HEK293T (cell line): ENCODE data around the gene TBC1D1.

Source experiments
- CTCF ChIA-PET: fragments of 350-600 bp; formaldehyde crosslinking; extraction: SDS; loops from one replicate; lab custom pipeline; 2021; ENCODE audit warnings: antibody characterized with exemption, inconsistent platforms; lab: Yijun Ruan, JAX
- POLR2A ChIA-PET: fragments of 350-600 bp; formaldehyde crosslinking; extraction: SDS; loops from one replicate; lab custom pipeline; 2020; ENCODE audit warnings: antibody characterized with exemption, inconsistent platforms; lab: Yijun Ruan, JAX
- DNase-seq: peaks from one replicate; pipeline ENCODE4 v3.0.0; 2012; ENCODE audit warnings: mixed read lengths; ENCODE audit errors: extremely low spot score
- ARNT ChIP-seq: fragments of 450-650 bp; IDR thresholded peaks from 2 replicates; pipeline ENCODE4 v1.6.1; 2017; ENCODE audit warnings: mild to moderate bottlenecking
- BHLHE40 ChIP-seq: fragments of 450-650 bp; IDR thresholded peaks from 2 replicates; pipeline ENCODE4 v1.6.1; 2016; ENCODE audit warnings: mild to moderate bottlenecking, moderate library complexity, borderline replicate concordance
- CTBP1 ChIP-seq: fragments of 450-650 bp; IDR thresholded peaks from 2 replicates; pipeline ENCODE4 v1.6.1; 2016; ENCODE audit warnings: borderline replicate concordance
- ELF4 ChIP-seq: fragments of 450-650 bp; IDR thresholded peaks from 2 replicates; pipeline ENCODE4 v1.6.1; 2017; ENCODE audit warnings: antibody characterized with exemption
- FOXA1 ChIP-seq: fragments of 450-650 bp; IDR thresholded peaks from 2 replicates; pipeline ENCODE4 v1.6.1; 2016; ENCODE audit warnings: mild to moderate bottlenecking
- FOXK2 ChIP-seq: fragments of 450-650 bp; IDR thresholded peaks from 2 replicates; pipeline ENCODE4 v1.6.1; 2016; ENCODE audit warnings: mild to moderate bottlenecking
- FOXM1 ChIP-seq: fragments of 450-650 bp; IDR thresholded peaks from 2 replicates; pipeline ENCODE4 v1.6.1; 2017; ENCODE audit warnings: mild to moderate bottlenecking, borderline replicate concordance
- HDGF ChIP-seq: fragments of 450-650 bp; IDR thresholded peaks from 2 replicates; pipeline ENCODE4 v1.6.1; 2017; ENCODE audit warnings: antibody characterized with exemption, borderline replicate concordance
- L3MBTL2 ChIP-seq: fragments of 450-650 bp; conservative IDR thresholded peaks from 2 replicates; pipeline ENCODE4 v1.6.1; 2016; ENCODE audit warnings: mild to moderate bottlenecking
- LEF1 ChIP-seq: fragments of 450-650 bp; IDR thresholded peaks from 2 replicates; pipeline ENCODE4 v1.6.1; 2017; ENCODE audit warnings: mild to moderate bottlenecking, borderline replicate concordance
- NFRKB ChIP-seq: fragments of 450-650 bp; IDR thresholded peaks from 2 replicates; pipeline ENCODE4 v1.6.1; 2016; ENCODE audit warnings: mild to moderate bottlenecking, moderate library complexity
- PKNOX1 ChIP-seq: fragments of 450-650 bp; IDR thresholded peaks from 2 replicates; pipeline ENCODE4 v1.6.1; 2016
- SP1 ChIP-seq: fragments of 450-650 bp; IDR thresholded peaks from 2 replicates; pipeline ENCODE4 v1.6.1; 2017
- SUZ12 ChIP-seq: fragments of 450-650 bp; IDR thresholded peaks from 2 replicates; pipeline ENCODE4 v1.6.1; 2016; ENCODE audit warnings: mild to moderate bottlenecking
- TARDBP ChIP-seq: fragments of 450-650 bp; IDR thresholded peaks from 2 replicates; pipeline ENCODE4 v1.6.1; 2016
- ZNF384 ChIP-seq: fragments of 450-650 bp; IDR thresholded peaks from 2 replicates; pipeline ENCODE4 v1.6.1; 2016

The TBC1D1 gene

GRCh38 chr4:38164346-38164745, 273.5 kb downstream of the TBC1D1 start:
- no peak for DNase-seq
- no peak for TF ChIP-seq FOXA1
- CTCF ChIA-PET, result no interaction called here
- POLR2A ChIA-PET, result no interaction called here

- ChIA-PET CTCF (interaction anchor here (0.9 to 1.3 kb wide), 3 partner anchors 9 to 97 kb away, joined by 3 to 8 read pairs (median 3); no protein-coding TSS in a partner anchor), POLR2A (no interaction called here)
- no peak for DNase-seq
- no peak for TF ChIP-seq ZNF384
- no peak for TF ChIP-seq SP1
- no peak for TF ChIP-seq LEF1
- no peak for TF ChIP-seq ELF4
- TF ChIP-seq L3MBTL2, result no peak
- no peak for TF ChIP-seq BHLHE40
- no peak for TF ChIP-seq FOXK2
- TF ChIP-seq HDGF, result no peak
- no peak for TF ChIP-seq FOXA1
- TF ChIP-seq TARDBP, result no peak
- no peak for TF ChIP-seq PKNOX1
- no peak for TF ChIP-seq ARNT
Measured at GRCh38 chr4:38166082-38166481, 275.2 kb downstream of the TBC1D1 start.

DNA sequence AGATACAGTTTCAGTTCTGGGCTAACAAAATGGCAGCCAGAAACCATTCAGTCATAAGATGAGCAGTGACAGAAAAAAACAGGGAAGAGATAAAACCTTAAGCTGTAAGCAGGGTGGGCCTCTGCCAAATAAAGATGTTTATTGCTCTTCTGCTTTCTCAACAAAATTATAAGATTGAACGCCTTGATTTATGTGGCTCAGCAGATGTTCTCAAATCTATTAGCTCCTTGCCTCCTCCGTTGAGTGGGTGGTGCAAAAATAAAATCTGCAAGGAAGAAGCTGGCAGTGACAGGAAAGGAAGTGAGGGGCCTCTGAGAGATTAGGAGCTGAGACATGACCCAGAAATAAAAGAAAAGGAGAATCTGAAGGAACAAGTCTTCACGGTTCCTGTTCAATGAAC, 275.9 kb downstream of the TBC1D1 start:
- POLR2A ChIA-PET, result no interaction called here
- DNase-seq, result no peak
- TF ChIP-seq FOXA1, result no peak
- no peak for TF ChIP-seq L3MBTL2
- TF ChIP-seq BHLHE40, result no peak
- no peak for TF ChIP-seq FOXM1
- TF ChIP-seq SP1, result no peak
- TF ChIP-seq ELF4, result no peak
- no peak for TF ChIP-seq CTBP1
- TF ChIP-seq PKNOX1, result no peak
- TF ChIP-seq ARNT, result no peak
- TF ChIP-seq LEF1, result no peak
- TF ChIP-seq SUZ12, result no peak
- TF ChIP-seq HDGF, result no peak
- TF ChIP-seq ZNF384, result no peak
- TF ChIP-seq NFRKB, result no peak
- TF ChIP-seq TARDBP, result no peak
- TF ChIP-seq FOXK2, result no peak
- CTCF ChIA-PET, result interaction anchor here (0.7 to 1.3 kb wide), 4 partner anchors 8 to 98 kb away, joined by 3 to 8 read pairs (median 4); no protein-coding TSS in a partner anchor

- POLR2A ChIA-PET, result no interaction called here
- no peak for TF ChIP-seq HDGF
- TF ChIP-seq FOXM1, result no peak
- TF ChIP-seq BHLHE40, result no peak
- no peak for TF ChIP-seq FOXA1
- no peak for TF ChIP-seq SUZ12
- TF ChIP-seq ARNT, result no peak
- TF ChIP-seq NFRKB, result no peak
- TF ChIP-seq LEF1, result no peak
- TF ChIP-seq ZNF384, result no peak
- no peak for TF ChIP-seq ELF4
- no peak for TF ChIP-seq CTBP1
- TF ChIP-seq TARDBP, result no peak
- no peak for TF ChIP-seq FOXK2
- no peak for TF ChIP-seq L3MBTL2
- no peak for TF ChIP-seq PKNOX1
- TF ChIP-seq SP1, result no peak
- CTCF ChIA-PET, result no interaction called here
- DNase-seq, result no peak
Measured at GRCh38 chr4:38167973-38168372, 277.1 kb downstream of the TBC1D1 start.

DNA sequence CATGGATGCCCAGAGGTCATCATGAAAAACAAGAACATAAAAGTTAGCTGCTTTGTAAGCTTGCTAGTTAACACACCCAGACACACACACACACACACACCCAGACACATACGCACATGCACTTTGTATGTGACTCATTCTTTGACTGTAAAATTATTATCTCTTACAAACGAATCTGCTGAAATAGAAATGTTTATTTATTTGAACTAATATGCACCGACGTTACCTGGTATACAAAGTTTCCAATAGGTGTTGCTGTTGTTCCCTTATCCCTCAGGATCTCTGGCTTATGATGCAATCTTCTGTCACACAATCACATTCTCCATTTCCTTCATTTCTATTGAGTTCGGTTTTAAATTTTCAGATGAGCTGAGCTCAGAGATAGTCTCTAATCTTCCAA, 278.6 kb downstream of the TBC1D1 start:
- CTCF ChIA-PET, result interaction anchor here (0.6 to 1.2 kb wide), 5 partner anchors 9 to 539 kb away, joined by 3 to 5 read pairs (median 3); no protein-coding TSS in a partner anchor
- DNase-seq, result no peak
- TF ChIP-seq FOXA1, result no peak
- TF ChIP-seq FOXK2, result no peak
- no peak for TF ChIP-seq SUZ12
- TF ChIP-seq ELF4, result no peak
- no peak for TF ChIP-seq BHLHE40
- TF ChIP-seq ZNF384, result no peak
- no peak for TF ChIP-seq LEF1
- no peak for TF ChIP-seq L3MBTL2
- TF ChIP-seq SP1, result no peak
- TF ChIP-seq HDGF, result no peak
- no peak for TF ChIP-seq CTBP1
- TF ChIP-seq ARNT, result no peak
- TF ChIP-seq FOXM1, result no peak
- POLR2A ChIA-PET, result no interaction called here

DNA sequence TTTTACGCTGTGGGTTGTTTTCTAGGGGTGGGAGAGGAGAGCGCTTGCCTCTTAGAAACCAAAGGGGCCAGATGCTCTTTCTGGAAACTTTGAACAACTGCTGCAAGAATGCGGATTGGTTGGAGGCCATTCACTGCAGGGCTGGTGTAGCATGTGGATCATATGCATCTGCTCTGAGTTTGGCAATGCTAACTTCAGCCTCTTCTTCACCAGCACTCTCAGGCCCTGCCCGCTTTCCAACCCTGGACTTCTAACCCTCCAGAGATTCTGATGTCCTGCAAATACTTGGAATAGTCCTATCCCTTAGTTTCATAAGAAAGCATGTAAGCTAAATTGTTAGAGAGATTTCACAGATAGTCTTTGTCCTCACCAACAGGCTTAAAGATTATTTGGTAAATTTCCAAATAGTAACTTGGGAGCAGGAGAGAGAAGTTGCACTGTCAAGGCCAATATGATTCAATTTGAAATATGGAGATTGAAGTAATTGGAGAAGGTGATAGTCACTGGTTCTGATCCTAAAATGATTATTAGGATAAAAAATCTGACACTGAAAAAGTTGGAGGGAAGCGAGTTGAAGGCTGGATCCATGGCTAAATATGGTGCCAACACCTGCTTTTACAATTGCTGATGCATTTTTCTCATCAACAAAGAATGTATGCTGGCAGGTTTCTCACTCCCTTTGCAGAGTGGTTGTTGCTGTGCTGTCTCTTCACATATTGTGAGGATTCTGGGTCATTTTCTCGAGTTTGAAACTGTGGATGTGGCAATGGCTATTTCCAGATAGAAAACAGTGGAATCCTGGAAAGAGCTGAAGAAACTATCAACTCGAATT, 279.7 kb downstream of the TBC1D1 start:
- ChIA-PET CTCF (no interaction called here), POLR2A (no interaction called here)
- TF ChIP-seq L3MBTL2, result no peak
- no peak for TF ChIP-seq SP1
- no peak for TF ChIP-seq ELF4
- no peak for TF ChIP-seq CTBP1
- no peak for TF ChIP-seq HDGF
- TF ChIP-seq NFRKB, result no peak
- no peak for TF ChIP-seq PKNOX1
- no peak for TF ChIP-seq BHLHE40
- no peak for TF ChIP-seq FOXM1
- TF ChIP-seq FOXA1, result no peak
- no peak for TF ChIP-seq TARDBP
- no peak for TF ChIP-seq LEF1
- TF ChIP-seq ZNF384, result no peak
- TF ChIP-seq SUZ12, result no peak
- TF ChIP-seq ARNT, result no peak
- TF ChIP-seq FOXK2, result no peak
- no peak for DNase-seq
